OCI-M1 (cell line): ENCODE results near the gene MIEF1.

Experiments used
- DNase-seq: peaks from one replicate; lab custom pipeline; 2025; lab: John Stamatoyannopoulos, UW

The MIEF1 gene

GRCh38 chr22:39558254-39558727 is 56.2 kb downstream of the MIEF1 start:
- no peak for DNase-seq

GRCh38 chr22:39558950-39559349 is 56.9 kb downstream of the MIEF1 start:
- no peak for DNase-seq

DNA sequence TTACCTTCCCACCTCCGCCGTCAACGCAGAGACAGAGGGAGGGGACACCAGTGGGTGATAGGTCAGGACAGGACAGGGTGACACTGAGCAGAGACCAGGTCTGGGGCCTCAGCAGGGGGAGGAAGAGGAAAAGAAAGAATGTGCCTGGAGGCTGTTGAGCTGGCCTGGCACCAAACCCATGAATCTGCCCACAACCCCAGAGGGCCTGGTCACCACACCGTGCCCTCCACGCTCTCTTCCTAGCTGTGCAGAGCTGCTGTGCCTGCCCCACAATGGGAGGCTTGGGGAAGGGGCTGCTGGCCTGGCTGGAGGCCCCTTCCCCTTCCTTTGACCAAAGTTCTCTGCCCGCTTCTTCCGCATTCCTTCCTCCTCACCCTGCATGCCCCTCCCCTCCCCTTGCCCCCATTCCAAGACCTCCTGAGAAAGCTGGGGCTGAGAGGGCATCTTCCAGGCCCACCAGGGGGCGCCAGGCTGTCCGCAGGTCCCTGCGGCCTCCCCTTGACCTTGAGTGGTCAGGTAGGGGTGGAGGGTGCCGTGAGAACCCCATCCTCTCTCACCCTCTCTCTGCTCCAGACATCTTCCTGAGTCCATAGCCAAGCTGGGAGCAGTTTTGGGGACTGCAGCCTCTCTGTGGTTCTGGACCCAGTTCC is 57.5 kb downstream of the MIEF1 start:
- DNase-seq: peak; percentile 29

GRCh38 chr22:39560127-39560526 is 58.0 kb downstream of the MIEF1 start:
- no peak for DNase-seq

- DNase-seq: no peak
Observed at GRCh38 chr22:39562839-39563489, 60.9 kb downstream of the MIEF1 start.

GRCh38 chr22:39563571-39564428 is 61.7 kb downstream of the MIEF1 start:
- DNase-seq: no peak

GRCh38 chr22:39565414-39565944 is 63.4 kb downstream of the MIEF1 start:
- no peak for DNase-seq

- DNase-seq: no peak
Observed at GRCh38 chr22:39567135-39567946, 65.3 kb downstream of the MIEF1 start.
